Left colon (tissue), 2 donors: ENCODE measurements around the gene TFF2. TPM values are rescaled to one million over a fixed set of nuclear protein-coding genes. Genes with fewer than 3 reads are reported as not detected.

Experiments used
- ATAC-seq: fragments of 200-7000 bp; cut with Tn5 transposase; one replicate; pipeline ENCODE4 v1.9.1; 2020; ENCODE audit warnings: mild to moderate bottlenecking, moderate library complexity
- DNase-seq, 2 donors: peaks; one replicate each; pipeline ENCODE4 v3.0.0-alpha.2; 2020
- intact Hi-C, 2 donors: fragments of 100-400 bp; cut with DNase I in 1 of 2; cut with micrococcal nuclease in 1 of 2; formaldehyde crosslinking; loops; one replicate each; pipeline versions ENCODE4 v1.11.2 to v1.14.0; 2022; cut with DNase I, micrococcal nuclease
- total RNA-seq, 2 donors: library from RNA; stranded (reverse); fragmentation: NEBNext Ultra II Directional; extraction: Animal tissue kit (Norgen Biotek cat#: 25700); gene quantifications; one replicate each; pipeline ENCODE4 v1.2.1, GENCODE V29; 2021
- donor health status: DM: no; HTN: no; CAD: no.
- donor health status: DM: yes; HTN: yes; CAD: no.

Gene TFF2
- total RNA-seq, 2 donors from 2014 or later, result 0.87 to 0.98 TPM

DNA sequence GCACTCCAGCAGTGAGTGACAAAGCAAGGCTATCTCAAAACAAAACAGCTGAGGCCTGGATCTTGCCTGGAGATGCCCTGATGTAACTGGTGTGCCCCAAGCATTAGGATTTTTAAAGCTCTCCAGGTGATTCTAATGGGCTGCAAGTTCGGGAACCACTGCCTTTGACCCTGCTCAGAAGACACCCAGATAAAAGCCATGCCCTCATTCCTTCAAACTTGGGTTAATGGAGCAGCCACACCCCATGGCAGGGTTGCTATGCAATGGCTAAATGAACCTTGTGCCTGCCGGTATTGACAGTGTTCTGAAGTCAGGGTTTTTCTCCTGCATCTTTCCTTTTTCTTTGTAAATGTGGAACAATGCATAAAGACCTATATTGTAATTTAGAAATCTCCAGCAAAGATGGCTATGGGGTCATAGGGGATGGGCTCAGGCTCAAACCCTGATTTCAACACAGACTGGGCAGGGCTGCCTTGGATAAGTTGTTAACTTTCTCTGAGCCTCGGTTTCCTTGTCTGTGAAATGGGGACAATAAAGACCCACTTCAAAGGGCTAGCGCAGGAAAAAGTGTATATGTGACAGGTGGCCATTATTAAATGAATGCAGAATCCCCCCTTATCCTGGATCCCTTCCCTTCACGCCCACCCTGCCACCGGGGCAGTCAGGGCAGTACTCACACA is 36.0 kb downstream of the TFF2 start:
- DNase-seq, result peak in 1 of 2 donors; percentile 53
- intact Hi-C loops, result no loop called here
- peak; percentile 22 for ATAC-seq

DNA sequence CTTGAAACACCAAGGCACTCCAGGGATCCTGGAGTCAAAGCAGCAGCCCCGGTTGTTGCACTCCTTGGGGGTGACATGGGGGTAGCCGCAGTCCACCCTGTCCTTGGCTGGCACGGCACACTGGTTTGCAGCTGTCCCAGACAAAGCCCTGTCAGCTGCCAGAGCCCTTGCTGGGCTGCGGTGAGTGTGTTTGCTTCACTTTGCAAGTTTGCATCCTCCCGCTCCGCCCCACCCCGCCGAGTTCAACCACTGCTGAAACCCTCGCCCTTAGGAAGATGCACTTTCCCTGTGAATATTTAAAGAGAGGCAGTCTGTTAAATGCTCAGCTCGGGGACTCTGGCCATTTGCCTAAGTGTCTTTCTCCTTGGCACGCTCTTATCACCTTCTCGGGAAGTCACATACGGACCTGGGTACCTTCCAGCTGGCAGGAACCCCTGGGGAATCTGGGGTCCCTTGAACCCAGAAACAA is 37.3 kb downstream of the TFF2 start:
- DNase-seq (peak; percentile 75 to 78), ATAC-seq (peak; percentile 17)
- intact Hi-C loops, result no loop called here

DNA sequence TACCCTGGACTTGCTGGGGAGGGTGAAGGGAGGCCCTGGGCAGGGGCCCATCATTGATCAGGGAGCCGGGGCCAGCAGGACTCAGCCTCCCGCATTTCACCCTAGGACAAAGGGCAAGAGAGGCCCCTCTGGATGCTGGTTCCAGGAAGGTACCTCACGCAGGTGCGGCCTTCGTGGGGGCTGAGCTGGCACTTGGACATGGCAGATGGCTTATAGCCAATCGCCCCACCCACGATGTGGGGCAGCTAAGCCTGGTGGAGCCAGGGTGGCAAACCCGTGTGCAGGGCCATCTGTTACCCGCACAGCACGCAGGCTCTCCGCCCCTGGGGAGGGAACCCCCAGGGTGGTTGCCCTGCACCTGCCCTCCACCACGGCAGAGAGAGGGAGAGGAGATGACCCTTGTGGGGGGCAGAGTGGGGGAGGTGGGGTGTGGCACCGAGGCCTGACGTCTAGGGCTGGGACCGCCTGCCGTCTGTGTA is 38.1 kb downstream of the TFF2 start:
- intact Hi-C loops, result no loop called here
- peak; percentile 2 for ATAC-seq
- DNase-seq, result peak in 1 of 2 donors; percentile 50

DNA sequence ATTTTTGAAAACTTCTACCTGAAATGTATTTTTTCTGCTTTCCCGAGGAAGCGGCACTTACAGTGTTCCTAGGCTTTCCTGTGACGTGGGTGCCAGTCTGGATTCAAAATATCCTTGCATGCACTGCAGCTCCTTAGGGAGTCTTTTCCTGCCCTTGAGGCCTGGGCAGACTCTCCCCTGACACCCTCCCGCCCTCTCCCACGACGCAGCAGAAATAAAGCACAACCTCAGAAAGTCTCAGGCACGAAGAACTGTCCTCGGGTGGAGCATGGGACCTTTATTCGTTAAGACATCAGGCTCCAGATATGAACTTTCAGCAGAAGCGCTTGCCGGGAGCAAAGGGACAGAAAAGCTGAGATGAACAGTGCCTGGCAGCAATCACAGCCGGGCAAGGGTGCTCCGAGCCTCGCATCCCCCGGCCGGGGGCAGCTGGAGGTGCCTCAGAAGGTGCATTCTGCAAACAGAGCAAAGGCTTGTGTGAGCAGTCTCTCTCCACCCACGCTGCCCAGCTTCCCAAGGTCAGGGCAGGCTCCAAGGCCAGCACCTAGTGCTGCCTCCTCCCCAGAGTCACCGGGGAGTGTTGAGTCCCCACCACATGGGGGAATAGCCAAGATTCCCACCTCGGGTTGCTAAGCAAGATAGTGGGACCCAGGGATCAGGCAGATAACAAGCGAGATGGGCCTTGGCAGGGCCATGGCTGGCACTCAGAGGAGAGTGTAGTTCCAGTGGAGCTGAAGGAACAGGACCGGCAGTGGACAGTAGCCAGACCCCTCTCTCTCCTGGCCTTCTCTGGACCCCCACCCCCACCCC is 38.8 kb downstream of the TFF2 start:
- ATAC-seq, result no peak

DNA sequence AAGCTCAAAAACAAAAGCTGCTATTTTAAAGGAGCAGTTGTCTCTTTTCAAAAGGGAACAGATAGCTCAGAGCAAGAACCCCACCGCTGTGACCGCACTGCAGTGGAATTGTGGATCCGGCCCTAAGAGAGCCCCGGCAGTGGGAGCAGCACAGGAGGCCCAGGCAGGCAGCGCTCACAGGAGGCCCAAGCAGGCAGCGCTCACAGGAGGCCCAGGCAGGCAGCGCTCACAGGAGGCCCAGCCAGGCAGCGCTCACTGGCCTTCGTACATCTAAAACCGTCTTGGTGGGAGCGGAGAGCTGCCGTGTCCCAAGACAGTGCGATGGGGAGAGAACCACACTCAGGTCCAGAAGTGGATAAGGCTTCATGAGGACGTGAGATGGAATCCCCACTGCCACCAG is 39.6 kb downstream of the TFF2 start:
- intact Hi-C loops, result no loop called here
- no peak for ATAC-seq
- DNase-seq, result peak in 1 of 2 donors; percentile 15

More for the DNA sequence above, 38.8 kb downstream of the TFF2 start:
- DNase-seq, result peak in 1 of 2 donors; percentile 35
- intact Hi-C loops, result no loop called here

DNA sequence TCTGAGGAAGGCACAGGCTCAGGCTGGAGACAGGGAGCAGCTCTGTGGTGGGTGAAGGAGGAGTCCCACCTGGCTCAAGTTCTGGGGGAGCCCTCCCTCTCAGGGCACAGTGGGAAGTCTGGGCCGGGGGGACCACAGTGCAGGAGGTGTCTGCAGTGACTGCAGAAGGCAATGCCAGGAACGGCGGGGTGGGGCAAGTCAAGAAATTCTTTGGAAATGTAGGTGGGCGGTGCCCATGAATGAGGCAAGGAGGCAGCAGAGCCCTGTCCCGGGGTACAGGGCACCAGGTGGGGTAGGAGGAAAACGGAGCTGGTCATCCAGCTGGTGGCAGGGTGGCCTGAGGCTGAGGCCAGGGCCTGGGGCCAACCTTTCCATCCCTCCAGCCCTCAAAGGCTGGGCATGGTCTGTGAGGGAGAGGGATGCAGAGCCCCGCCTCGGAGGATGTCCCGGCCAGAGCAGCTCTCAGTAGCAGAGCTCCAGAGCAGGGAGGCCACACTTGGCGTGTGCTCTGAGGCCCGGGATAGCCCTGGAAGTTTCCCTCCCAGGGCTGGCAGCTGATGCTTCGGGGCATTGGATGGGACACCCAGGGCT is 40.3 kb downstream of the TFF2 start:
- peak; percentile 55 to 61 for DNase-seq
- ATAC-seq, result peak; percentile 14
- intact Hi-C loops, result no loop called here

DNA sequence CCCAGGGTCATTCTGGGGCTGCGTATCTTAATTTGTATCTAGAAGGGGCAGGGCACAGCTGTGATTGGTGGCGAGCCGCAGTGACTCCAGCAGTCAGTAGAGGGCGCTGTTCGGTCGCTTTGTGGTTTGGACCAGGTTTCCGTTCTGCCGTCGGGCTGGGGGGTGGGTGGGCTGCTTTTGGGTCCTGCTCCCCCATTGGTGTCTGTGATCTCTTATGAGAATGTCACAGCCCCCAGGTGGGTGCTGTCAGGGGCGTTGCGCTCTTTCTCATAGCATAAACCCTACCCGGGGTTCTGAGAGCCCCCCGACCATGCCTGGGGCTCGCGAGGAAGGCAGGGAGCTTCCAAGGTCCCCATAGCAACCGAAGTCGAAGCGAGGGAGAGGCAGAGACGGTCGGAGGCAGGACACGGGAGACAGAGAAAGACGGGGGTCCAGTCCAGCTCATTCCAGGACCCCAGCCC is 41.0 kb downstream of the TFF2 start:
- DNase-seq, result peak; percentile 57 to 80
- peak; percentile 43 for ATAC-seq
- intact Hi-C loops, result no loop called here

DNA sequence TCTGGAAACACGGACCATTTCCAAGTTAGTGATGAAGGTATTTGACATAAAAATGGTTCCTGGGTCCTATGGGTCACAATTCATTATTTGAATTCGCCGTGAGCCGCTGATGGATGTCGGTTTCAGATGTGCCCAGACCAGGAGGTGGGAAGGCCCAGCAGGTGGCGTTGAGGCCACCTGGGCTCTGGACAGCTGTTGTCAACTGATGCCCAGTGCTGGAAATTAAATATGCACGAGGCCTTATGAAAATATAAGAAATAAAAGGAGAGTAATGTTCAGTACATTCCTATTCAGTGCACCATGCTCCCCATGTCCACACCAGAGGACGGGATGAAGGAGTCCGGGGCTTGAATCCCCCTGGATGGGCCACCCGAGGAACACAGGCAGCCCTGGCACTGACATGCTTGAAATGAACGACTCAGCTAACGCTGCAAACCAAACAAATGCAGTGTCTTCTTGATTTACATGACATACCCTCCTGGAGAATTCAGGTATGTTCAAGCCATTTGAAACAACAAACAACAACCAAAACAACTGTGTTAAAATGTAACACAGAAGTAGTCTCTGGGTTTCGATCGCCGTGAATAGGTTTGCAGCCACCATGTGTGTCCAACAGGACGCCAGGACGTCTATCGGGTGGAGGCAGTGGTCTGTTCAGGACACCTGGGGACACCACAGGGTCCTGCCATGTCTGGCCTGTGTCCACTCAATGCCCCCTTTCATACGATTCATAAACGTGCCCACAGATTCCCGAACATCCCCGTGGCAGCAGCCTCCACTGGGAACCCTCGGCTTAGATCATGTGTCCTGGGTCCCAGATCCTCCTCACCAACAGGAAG is 41.7 kb downstream of the TFF2 start:
- DNase-seq (peak in 1 of 2 donors; percentile 56), ATAC-seq (peak; percentile 27)
- intact Hi-C loops, result no loop called here

DNA sequence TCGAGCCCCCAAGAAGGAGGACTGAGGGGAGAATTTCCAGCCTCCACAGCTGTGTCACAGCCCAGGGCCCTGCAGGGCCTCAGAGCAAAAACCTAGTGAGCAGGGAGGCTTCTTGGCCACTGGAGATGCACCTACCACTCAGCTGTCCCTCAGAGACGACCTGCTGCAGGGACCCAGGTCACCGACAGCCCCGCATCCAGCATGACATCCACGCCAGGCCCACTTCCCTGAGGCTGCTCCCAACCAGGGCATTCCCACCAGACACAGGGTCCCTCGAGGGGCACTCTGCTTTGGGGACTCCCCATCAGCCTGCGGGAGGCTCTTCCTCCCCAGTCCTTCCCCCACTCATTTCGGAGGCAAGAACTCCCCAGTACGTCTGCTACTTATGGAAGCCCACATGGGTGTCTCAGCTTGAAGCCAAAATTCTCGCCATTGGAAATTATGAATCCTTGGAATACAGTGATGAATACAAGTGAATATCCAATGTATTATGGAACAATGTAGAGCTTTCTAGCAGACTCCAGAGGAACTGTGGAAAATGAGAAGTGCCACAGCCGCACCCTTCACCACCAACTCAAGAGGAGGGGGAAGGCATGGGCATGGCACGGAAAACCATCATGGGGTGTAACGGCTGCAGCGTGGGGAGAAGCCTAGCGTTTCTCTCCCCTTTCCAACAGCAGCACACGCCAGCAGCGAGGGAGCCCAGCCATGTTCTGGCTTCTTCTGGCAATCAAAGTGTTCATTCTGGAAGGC is 42.5 kb downstream of the TFF2 start:
- DNase-seq (no peak), ATAC-seq (no peak)
- intact Hi-C loops, result no loop called here

DNA sequence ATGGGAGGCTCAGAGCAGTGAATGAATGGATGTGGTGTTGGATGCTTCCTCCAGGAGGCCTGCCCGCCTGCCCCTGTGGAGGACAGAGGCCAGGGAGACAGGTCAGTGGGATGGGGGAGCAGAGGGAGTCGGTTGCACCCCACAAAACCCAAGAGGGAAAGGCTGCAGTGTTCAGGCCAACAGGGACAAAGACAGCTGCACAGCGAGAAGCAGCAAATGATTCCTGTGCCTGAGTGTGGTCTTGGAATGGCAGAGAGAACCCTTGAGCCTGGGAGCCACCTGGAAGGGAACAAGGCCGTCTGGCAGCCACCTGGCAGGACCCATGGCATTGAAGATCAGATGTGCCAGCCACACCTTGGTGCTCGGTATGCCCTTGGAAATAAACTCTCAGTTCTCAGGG is 43.7 kb downstream of the TFF2 start:
- ATAC-seq (no peak), DNase-seq (peak in 1 of 2 donors; percentile 19)
- intact Hi-C loops, result no loop called here

DNA sequence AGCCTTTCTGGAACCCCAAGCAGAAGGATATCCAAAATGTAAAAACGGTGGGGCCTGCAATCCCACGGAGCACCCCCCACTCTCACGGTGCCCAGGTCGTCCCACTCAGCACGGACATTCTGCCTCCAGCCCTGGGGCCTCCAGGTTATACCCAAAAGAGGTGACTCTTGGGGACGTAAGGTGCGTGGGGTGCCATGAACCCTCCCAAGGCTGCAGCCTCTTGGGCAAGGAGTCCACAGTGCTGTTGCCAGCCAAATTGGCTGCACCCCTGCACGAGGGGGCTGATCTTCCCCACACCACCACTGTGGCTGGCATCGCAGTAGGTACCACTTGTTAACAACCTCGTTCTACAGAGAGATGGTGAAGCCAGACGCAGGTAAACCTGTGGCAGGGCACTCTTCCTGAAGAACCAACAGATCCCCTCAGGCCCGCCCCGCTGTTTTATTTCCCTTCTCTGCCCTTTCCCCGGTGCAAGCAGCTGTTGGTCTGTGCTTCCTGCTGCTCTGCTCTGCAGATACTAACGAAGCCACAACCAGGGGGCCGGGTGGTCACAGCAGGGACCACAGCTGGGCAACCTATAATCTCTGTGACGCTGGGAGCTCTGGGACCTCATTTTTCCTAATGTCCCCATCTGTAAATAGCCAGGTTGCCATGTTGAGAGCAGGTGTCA is 44.3 kb downstream of the TFF2 start:
- intact Hi-C loops, result no loop called here
- ATAC-seq (no peak), DNase-seq (peak in 1 of 2 donors; percentile 24)

DNA sequence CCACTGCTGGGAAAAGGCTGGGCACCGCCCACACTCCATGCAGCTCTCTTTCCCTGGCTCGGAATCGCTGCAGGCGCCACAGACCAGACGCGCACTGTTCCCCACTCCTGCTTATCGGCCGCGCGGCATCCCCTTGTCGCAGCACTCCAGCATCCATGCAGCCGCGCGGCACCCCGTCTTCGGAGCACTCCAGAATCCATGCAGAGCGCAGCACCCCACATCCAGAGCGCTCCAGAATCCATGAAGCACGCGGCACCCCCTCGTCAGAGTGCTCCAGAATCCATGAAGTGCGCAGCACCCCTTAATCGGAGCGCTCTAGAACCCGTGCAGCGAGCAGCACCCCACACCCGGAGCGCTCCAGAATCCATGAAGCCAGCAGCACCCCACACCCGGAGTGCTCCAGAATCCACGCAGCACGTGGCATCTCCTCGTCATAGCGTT is 45.1 kb downstream of the TFF2 start:
- ATAC-seq, result no peak
- intact Hi-C loops, result no loop called here

DNA sequence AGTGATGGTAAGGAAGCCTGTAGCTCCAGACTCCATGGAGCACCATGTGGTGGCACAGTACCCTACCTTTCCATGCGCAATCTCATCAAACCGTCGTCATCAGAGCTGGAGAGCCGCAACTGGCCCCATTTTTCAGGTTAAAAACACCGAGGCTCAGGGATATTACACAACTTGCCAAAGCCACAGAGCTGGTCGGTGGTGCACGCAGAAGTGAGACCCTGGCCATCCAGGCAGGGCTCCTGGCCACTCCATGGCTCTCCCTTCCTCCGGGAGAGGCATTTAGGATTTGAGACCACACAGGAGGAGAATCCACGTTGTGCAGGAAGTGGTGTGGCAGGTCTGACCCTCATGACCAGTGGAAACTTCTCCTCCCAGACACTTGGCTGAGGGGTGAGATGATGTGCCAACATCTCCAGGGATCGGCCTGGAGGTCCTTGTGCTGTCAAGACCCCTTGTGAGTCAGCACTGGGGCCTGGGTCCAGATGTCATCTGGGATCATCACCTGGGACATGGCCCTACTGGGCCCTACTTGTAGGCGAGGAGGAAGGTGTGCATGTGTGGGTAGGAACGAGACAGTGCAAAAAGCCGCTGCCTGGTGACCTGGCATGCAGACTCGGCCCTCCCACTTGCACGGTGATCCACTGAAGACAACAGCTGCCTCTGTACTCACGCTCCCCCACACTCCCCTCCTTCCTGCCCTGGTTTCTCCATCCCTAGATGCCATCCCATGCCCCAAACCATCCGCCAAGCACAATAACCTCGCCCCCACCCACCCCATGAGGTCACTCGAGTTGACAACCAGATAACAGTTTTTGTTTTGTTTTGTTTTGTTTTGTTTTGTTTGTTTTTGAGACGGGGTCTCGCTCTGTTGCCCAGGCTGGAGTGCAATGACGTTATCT is 46.0 kb downstream of the TFF2 start:
- DNase-seq (peak in 1 of 2 donors; percentile 17), ATAC-seq (no peak)
- intact Hi-C loops, result no loop called here

More for the DNA sequence above, 45.1 kb downstream of the TFF2 start:
- peak in 1 of 2 donors; percentile 18 for DNase-seq

DNA sequence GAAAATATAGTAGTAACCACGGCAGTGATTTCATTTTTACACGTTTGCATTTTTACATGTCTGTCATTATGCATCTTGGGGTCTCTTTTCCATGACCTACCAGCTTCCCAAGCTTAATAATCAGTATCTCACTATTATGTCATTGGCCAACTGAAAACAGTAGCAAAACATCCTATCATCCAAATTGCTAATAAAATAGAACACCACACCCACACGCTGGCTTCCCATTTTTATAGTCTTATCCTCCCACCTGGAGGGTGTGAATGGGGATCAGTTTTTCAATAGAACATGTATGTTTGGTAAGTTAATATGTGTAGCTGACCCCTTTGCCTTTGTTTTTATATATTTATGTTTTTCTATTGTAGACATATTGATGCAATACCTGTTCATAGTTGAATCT is 47.4 kb downstream of the TFF2 start:
- ATAC-seq (no peak), DNase-seq (no peak)
- intact Hi-C loops, result no loop called here

DNA sequence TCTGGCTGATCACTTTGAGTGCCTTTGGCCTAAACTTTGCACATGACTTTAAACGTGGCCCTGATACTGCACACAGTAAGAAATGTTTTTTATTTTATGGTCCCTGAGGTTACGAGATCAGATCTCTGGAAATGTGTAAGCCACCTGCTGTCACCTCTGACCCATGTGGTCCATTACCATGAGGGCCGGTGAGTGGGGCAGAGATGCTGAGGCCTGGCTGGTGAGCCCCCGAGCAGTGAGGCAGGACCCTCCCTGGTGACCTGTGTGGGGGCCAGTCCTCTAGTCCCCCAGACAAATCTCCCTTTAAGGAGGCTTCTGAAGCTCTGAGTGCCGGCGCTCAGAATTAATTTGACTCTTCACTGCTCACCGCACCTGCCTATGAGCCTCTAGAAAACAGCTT is 48.0 kb downstream of the TFF2 start:
- ATAC-seq (no peak), DNase-seq (peak in 1 of 2 donors; percentile 12)
- intact Hi-C loops, result no loop called here

DNA sequence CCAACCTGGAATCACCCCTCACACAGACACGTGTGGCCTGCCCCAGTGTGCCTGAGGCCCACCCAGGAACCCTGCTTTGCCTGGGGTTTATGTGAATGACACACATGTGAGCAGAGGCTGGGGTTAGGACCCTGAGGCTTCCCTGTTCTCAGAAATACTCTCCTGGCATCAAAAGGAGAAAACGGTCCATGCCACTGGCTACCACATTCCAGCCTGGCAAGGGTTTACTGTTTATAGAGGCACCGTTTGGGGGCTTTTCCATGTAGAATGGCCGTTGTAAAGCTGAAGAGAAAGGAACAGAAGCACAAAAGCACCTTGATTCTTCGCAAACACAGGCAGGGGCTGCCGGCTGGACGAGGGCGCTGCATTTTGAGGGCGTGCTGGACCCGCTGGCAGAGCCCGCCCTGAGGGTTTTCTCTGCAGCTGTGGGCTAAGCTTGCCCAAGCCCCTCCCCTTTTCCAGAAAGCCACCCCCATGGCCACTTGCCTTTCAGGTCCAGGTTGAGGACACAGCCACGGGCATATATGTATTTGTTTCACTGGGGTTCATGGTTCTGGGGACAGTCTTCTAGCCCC is 48.6 kb downstream of the TFF2 start:
- intact Hi-C loops, result no loop called here
- ATAC-seq, result no peak
- peak in 1 of 2 donors; percentile 20 for DNase-seq
